ENCODE measurements around the gene NDST1.

GRCh38 chr5:150510460-150511263, 2.7 kb downstream of the NDST1 start:
- TF ChIP-seq TEAD4 (IDR thresholded peaks at IDR 0.05; ENCODE audit: low read depth, low read length), result no peak
- no peak for TF ChIP-seq SP1 (IDR thresholded peaks at IDR 0.05; ENCODE audit: low read depth, low read length)
